HEK293 (cell line): Measurements from ENCODE around the gene EYA3.

Source experiments
- CTCF ChIA-PET: fragments of 350-600 bp; formaldehyde crosslinking; extraction: SDS; loops from one replicate; lab custom pipeline; 2021; ENCODE audit warnings: antibody characterized with exemption; lab: Yijun Ruan, JAX
- POLR2A ChIA-PET: fragments of 300-600 bp; formaldehyde crosslinking; extraction: SDS; loops from one replicate; lab custom pipeline; 2020; ENCODE audit warnings: antibody characterized with exemption, inconsistent platforms; lab: Yijun Ruan, JAX
- H3K27ac ChIP-seq: fragments of 200-500 bp; sonication (Bioruptor generic); 2 replicates; pipeline ENCODE4 v1.5.1; 2014; ENCODE audit warnings: low read depth, low read length, control low read depth, inconsistent platforms; ENCODE audit errors: extremely low read depth
- H3K36me3 ChIP-seq, 2 experiments: fragments of 200-500 bp in 1 of 2; sonication (Bioruptor generic) in 1 of 2; 1 replicate in 1 of 2; 2 replicates in 1 of 2; pipeline ENCODE4 v1.5.1; 2014 to 2017; ENCODE audit warnings: inconsistent platforms in 2 of 2, low read length in 2 of 2; ENCODE audit not compliant: control insufficient read depth in 2 of 2, insufficient read depth in 1 of 2
- H3K4me1 ChIP-seq: fragments of 200-500 bp; sonication (Bioruptor generic); 2 replicates; pipeline ENCODE4 v1.5.1; 2014; ENCODE audit warnings: mild to moderate bottlenecking, low read length, inconsistent platforms; ENCODE audit not compliant: control insufficient read depth, insufficient read depth
- H3K4me3 ChIP-seq: 2 replicates; pipeline ENCODE4 v1.5.1; 2011; ENCODE audit warnings: low read depth, mild to moderate bottlenecking, control low read depth, low read length, moderate library complexity
- H3K9me3 ChIP-seq: fragments of 200-500 bp; sonication (Bioruptor generic); 2 replicates; pipeline ENCODE4 v1.5.1; 2014; ENCODE audit warnings: low read depth, low read length, inconsistent platforms; ENCODE audit not compliant: control insufficient read depth, insufficient read depth
- HOXC10 ChIP-seq: sonication (generic); formaldehyde crosslinking; IDR thresholded peaks from 2 replicates; pipeline ENCODE4 v1.8.1; 2023; ENCODE audit warnings: mild to moderate bottlenecking, missing genetic modification reagents
- HOXD13 ChIP-seq: sonication (generic); formaldehyde crosslinking; IDR thresholded peaks from 2 replicates; pipeline ENCODE4 v1.8.0; 2022; ENCODE audit warnings: missing genetic modification reagents, borderline replicate concordance
- KLF8 ChIP-seq: fragments of 450-650 bp; formaldehyde crosslinking; IDR thresholded peaks from 2 replicates; pipeline ENCODE4 v1.5.1; 2016; ENCODE audit warnings: missing biosample characterization, missing genetic modification characterization
- RBAK ChIP-seq: fragments of 450-650 bp; formaldehyde crosslinking; IDR thresholded peaks from 2 replicates; pipeline ENCODE4 v1.5.1; 2016; ENCODE audit warnings: missing biosample characterization, missing genetic modification characterization
- ZBTB20 ChIP-seq: fragments of 450-650 bp; formaldehyde crosslinking; IDR thresholded peaks from 2 replicates; pipeline ENCODE4 v1.5.1; 2016; ENCODE audit warnings: missing biosample characterization, missing genetic modification characterization
- ZBTB21 ChIP-seq: fragments of 450-650 bp; formaldehyde crosslinking; IDR thresholded peaks from 2 replicates; pipeline ENCODE4 v1.5.1; 2017; ENCODE audit warnings: missing biosample characterization, missing genetic modification characterization
- ZBTB44 ChIP-seq: fragments of 450-650 bp; IDR thresholded peaks from 2 replicates; pipeline ENCODE4 v1.5.1; 2018; ENCODE audit warnings: missing biosample characterization, mild to moderate bottlenecking, missing genetic modification characterization
- ZFP69B ChIP-seq: fragments of 450-650 bp; formaldehyde crosslinking; IDR thresholded peaks from 2 replicates; pipeline ENCODE4 v1.5.1; 2016; ENCODE audit warnings: missing biosample characterization, missing genetic modification characterization
- ZIC2 ChIP-seq: fragments of 450-650 bp; formaldehyde crosslinking; IDR thresholded peaks from 2 replicates; pipeline ENCODE4 v1.5.1; 2016; ENCODE audit warnings: missing biosample characterization, missing genetic modification characterization
- ZNF112 ChIP-seq: fragments of 450-650 bp; formaldehyde crosslinking; IDR thresholded peaks from 2 replicates; pipeline ENCODE4 v1.5.0; 2017; ENCODE audit warnings: missing biosample characterization, missing genetic modification characterization
- ZNF174 ChIP-seq: fragments of 450-650 bp; formaldehyde crosslinking; IDR thresholded peaks from 2 replicates; pipeline ENCODE4 v1.5.0; 2017; ENCODE audit warnings: missing biosample characterization, mild to moderate bottlenecking, missing genetic modification characterization
- ZNF560 ChIP-seq: fragments of 450-650 bp; formaldehyde crosslinking; IDR thresholded peaks from 2 replicates; pipeline ENCODE4 v1.5.1; 2017; ENCODE audit warnings: missing biosample characterization, missing genetic modification characterization, borderline replicate concordance
- ZNF626 ChIP-seq: fragments of 450-650 bp; sonication (Bioruptor Pico); formaldehyde crosslinking; IDR thresholded peaks from 2 replicates; pipeline ENCODE4 v1.5.1; 2018; ENCODE audit warnings: missing biosample characterization, missing genetic modification characterization, inconsistent platforms
- ZNF660 ChIP-seq: fragments of 450-650 bp; IDR thresholded peaks from 2 replicates; pipeline ENCODE4 v1.5.1; 2018; ENCODE audit warnings: missing biosample characterization, mild to moderate bottlenecking, missing genetic modification characterization
- ZNF704 ChIP-seq: fragments of 450-650 bp; formaldehyde crosslinking; IDR thresholded peaks from 2 replicates; pipeline ENCODE4 v1.5.1; 2016; ENCODE audit warnings: missing biosample characterization, missing genetic modification characterization
- ZNF837 ChIP-seq: fragments of 450-650 bp; formaldehyde crosslinking; IDR thresholded peaks from 2 replicates; pipeline ENCODE4 v1.5.1; 2016; ENCODE audit warnings: missing biosample characterization, missing genetic modification characterization

The EYA3 gene

GRCh38 chr1:28046716-28047115 is 41.7 kb downstream of the EYA3 start:
- H3K4me1 ChIP-seq, result peaks cover 3% of the 10 kb centered on the region; the same call in 1 of the 2 replicates
- ChIA-PET POLR2A (no interaction called here), CTCF (no interaction called here)
- no peak overlapping the region for H3K27ac ChIP-seq
- H3K9me3 ChIP-seq, result no peaks in the 10 kb centered on the region
- peaks cover 3 to 40% of the 10 kb centered on the region in 2 experiments for H3K36me3 ChIP-seq
- TF ChIP-seq ZNF626, result no peak
- H3K4me3 ChIP-seq, result no peak overlapping the region

- Histone ChIP-seq H3K4me3 (no peak overlapping the region), H3K27ac (no peak overlapping the region), H3K36me3 (peaks cover 3 to 45% of the 10 kb centered on the region in 2 experiments), H3K4me1 (peaks cover 2% of the 10 kb centered on the region; the same call in 1 of the 2 replicates), H3K9me3 (no peaks in the 10 kb centered on the region)
- CTCF ChIA-PET, result interaction anchor here (0.6 kb wide), 1 partner anchor 1854 kb away, joined by 4 read pairs; no protein-coding TSS in a partner anchor
- TF ChIP-seq ZNF660 (tag by site-specific recombination), result no peak
- no peak for TF ChIP-seq ZIC2
- TF ChIP-seq ZNF626, result no peak
- TF ChIP-seq ZNF174 (tag by site-specific recombination), result no peak
- TF ChIP-seq ZFP69B (tag by site-specific recombination), result no peak
- POLR2A ChIA-PET, result no interaction called here
These were observed 42.6 kb downstream of the EYA3 start for GRCh38 chr1:28045777-28046176.

GRCh38 chr1:28044399-28044798 is 44.0 kb downstream of the EYA3 start:
- H3K27ac ChIP-seq, result no peak overlapping the region
- H3K4me3 ChIP-seq, result no peak overlapping the region
- POLR2A ChIA-PET, result no interaction called here
- TF ChIP-seq ZNF560 (tag by site-specific recombination) (no peak), HOXC10 (CRISPR knock-in tag) (no peak), HOXD13 (no peak), ZBTB21 (no peak), ZNF112 (no peak)
- no peaks in the 10 kb centered on the region for H3K4me1 ChIP-seq
- H3K36me3 ChIP-seq, result peaks cover 3 to 54% of the 10 kb centered on the region in 2 experiments
- CTCF ChIA-PET, result no interaction called here
- H3K9me3 ChIP-seq, result no peaks in the 10 kb centered on the region

GRCh38 chr1:28039341-28039740 is 49.1 kb downstream of the EYA3 start:
- no peak overlapping the region for H3K4me3 ChIP-seq
- no peaks in the 10 kb centered on the region for H3K4me1 ChIP-seq
- CTCF ChIA-PET, result interaction anchor here (0.5 to 0.6 kb wide), 2 partner anchors 12 to 81 kb away, joined by 3 read pairs; no protein-coding TSS in a partner anchor
- POLR2A ChIA-PET, result no interaction called here
- no peak for TF ChIP-seq KLF8 (tag by site-specific recombination)
- no peak for TF ChIP-seq ZNF704
- TF ChIP-seq ZBTB20 (tag by site-specific recombination), result no peak
- TF ChIP-seq ZNF837 (tag by site-specific recombination), result no peak
- H3K36me3 ChIP-seq, result peaks cover 0 to 52% of the 10 kb centered on the region in 2 experiments
- no peaks in the 10 kb centered on the region for H3K9me3 ChIP-seq
- no peak overlapping the region for H3K27ac ChIP-seq

GRCh38 chr1:28037946-28038345 is 50.5 kb downstream of the EYA3 start:
- no peaks in the 10 kb centered on the region for H3K9me3 ChIP-seq
- no peak overlapping the region for H3K27ac ChIP-seq
- H3K4me1 ChIP-seq, result no peaks in the 10 kb centered on the region
- H3K4me3 ChIP-seq, result no peak overlapping the region
- ChIA-PET CTCF (no interaction called here), POLR2A (no interaction called here)
- peaks cover 0 to 44% of the 10 kb centered on the region in 2 experiments for H3K36me3 ChIP-seq
- TF ChIP-seq RBAK (tag by site-specific recombination) (no peak), ZBTB44 (no peak)
- TF ChIP-seq, all 188 proteins: peak for 0
